Fibroblast of the aortic adventitia (primary cell): ENCODE results near the gene ELK3. TPM values are rescaled to one million over a fixed set of nuclear protein-coding genes. Genes with fewer than 3 reads are reported as not detected.

Source experiments
- DNase-seq: peaks from one replicate; pipeline ENCODE4 v3.0.0-alpha.2; 2010; ENCODE audit warnings: low read depth
- H3K4me3 ChIP-seq: 2 replicates; pipeline ENCODE4 v1.5.1; 2011; ENCODE audit warnings: low read depth, mild to moderate bottlenecking, control low read depth, low read length, moderate library complexity
- CTCF ChIP-seq: IDR thresholded peaks from 2 replicates; pipeline ENCODE4 v1.5.1; 2011; ENCODE audit warnings: mild to moderate bottlenecking, low read length, control low read depth, inconsistent platforms; ENCODE audit not compliant: insufficient read depth
- total RNA-seq: library from RNA; depleted of rRNA; stranded (reverse); fragments of >200 nt; gene quantifications from 2 replicates; pipeline ENCODE4 v1.2.3, GENCODE V29; 2012; ENCODE audit warnings: low replicate concordance

ELK3 gene
- total RNA-seq, 1 donor = 75.0 TPM

DNA sequence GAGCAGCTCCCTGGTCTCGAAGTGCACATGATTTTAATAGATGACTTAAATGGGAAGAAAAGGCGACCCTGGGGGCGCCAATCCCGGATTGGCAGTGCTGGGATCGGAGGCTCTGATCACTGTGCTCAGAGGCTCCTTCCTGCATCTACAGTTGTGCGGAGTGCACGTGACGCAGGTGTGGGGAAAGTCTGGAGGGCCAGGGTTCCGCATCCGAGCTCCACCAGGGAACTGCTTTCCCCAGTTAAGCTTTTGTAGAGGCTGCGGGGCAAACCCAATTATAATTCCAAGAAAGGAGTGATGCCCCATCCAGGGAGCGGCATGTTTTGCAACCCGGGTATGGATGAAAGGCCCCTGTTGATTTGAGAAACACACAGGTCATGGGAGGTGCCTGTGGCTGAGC is 36.5 kb downstream of the ELK3 start:
- H3K4me3 ChIP-seq = no peak overlapping the region
- no peak for DNase-seq
- TF ChIP-seq CTCF = no peak

DNA sequence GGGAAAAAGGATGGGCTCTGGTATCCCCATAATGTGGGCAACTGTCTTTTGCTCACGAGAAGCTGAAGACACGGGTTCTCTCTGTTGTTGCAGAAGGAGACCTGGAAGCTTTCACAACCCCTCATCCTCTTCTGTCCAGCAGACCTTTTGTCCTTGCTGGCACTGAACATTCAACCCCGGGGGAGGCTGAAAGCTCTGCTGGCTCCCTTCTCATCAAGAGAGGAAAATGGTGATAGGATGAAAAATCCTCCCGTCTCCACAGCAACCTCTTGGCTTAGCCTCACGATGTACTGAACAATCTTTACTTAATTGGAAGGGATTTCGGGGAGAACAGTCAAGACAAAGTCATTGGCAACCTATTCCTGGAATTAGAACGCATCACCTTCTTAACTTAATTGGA is 39.0 kb downstream of the ELK3 start:
- DNase-seq = peak; percentile 66
- H3K4me3 ChIP-seq = no peak overlapping the region
- TF ChIP-seq CTCF = no peak

GRCh38 chr12:96233939-96234461 is 39.8 kb downstream of the ELK3 start:
- peak; percentile 98 for DNase-seq
- H3K4me3 ChIP-seq = no peak overlapping the region
- no peak for TF ChIP-seq CTCF

- DNase-seq = no peak
- no peak for TF ChIP-seq CTCF
- H3K4me3 ChIP-seq = no peak overlapping the region
These were observed 40.7 kb downstream of the ELK3 start for GRCh38 chr12:96234591-96235483.

DNA sequence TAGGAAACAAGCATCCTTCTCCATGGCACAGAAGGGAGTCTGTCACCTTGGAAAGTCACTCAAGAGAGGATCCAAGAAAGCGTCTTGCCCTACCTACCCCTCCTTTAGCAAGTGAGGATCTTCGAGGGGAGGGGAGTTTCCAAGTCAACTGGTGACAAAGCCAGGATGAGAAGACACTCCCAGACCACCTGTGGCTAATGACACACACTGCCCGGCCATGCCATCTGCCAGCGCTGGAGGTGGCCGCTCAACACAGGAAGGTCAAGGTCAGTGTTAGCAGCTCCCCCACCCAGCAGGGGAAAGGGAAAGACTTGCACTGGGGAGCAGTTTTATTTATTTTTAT is 41.3 kb downstream of the ELK3 start:
- no peak for TF ChIP-seq CTCF
- no peak for DNase-seq
- no peak overlapping the region for H3K4me3 ChIP-seq

DNA sequence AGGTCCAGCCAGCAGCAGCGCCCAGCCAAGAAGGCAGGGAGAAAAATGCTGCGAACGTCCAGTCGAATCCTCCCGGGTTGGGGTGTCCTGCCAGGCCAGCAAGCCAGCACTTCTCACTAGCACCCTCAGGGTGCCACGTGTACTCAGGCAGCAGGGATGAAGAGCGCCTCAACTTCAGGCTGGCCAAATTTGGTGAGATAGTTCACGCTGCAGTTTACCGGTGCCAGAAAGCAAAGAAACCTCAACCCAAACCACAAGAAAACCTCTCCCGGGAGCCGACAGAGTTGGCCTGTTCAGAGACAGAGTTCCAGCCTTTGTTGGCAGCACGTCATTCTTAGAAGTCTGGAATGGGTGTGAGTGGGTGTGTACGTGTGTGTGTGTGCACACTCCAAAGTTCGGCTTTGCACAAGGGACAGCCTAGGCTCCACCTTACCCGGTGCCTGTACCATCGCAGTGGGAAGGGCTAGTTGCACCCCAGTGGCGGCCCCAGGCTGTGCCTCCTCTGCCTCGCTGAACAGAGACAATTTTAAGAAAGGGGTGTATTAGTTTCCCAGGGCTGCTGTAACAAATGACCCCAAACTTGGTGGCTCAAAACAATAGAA is 42.1 kb downstream of the ELK3 start:
- peak; percentile 94 for DNase-seq
- peak; percentile 45 for TF ChIP-seq CTCF
- no peak overlapping the region for H3K4me3 ChIP-seq
